Endothelial cell of umbilical vein (primary cell): ENCODE data around the gene ANO1.

ENCODE experiments used
- CTCF ChIP-seq, 2 donors: IDR thresholded peaks; 1 replicate in 1 of 2; 2 replicates in 1 of 2; pipeline ENCODE4 v1.5.1; 2011; ENCODE audit warnings: low read length in 2 of 2, mild to moderate bottlenecking in 2 of 2, moderate library complexity in 2 of 2, control low read depth in 1 of 2, inconsistent platforms in 1 of 2, low read depth in 1 of 2; ENCODE audit not compliant: insufficient read depth in 1 of 2; ENCODE audit errors: extremely low read depth in 1 of 2
- JUN ChIP-seq: IDR thresholded peaks from 2 replicates; pipeline ENCODE4 v1.6.1; 2011; ENCODE audit warnings: borderline replicate concordance, low read depth; ENCODE audit not compliant: insufficient read length, insufficient read depth
- MAX ChIP-seq: IDR thresholded peaks from 2 replicates; pipeline ENCODE4 v1.6.1; 2011; ENCODE audit not compliant: insufficient read depth, insufficient read length
- MYC ChIP-seq: IDR thresholded peaks from one replicate; pipeline ENCODE4 v1.6.1; 2011; ENCODE audit warnings: mild to moderate bottlenecking, low read depth, low read length
- POLR2A ChIP-seq: IDR thresholded peaks from 2 replicates; pipeline ENCODE4 v1.6.1; 2012; ENCODE audit warnings: low read depth, mild to moderate bottlenecking, control low read depth, low read length
- POLR2AphosphoS5 ChIP-seq: IDR thresholded peaks from 2 replicates; pipeline ENCODE4 v1.6.1; 2012; ENCODE audit warnings: low read depth, mild to moderate bottlenecking, control low read depth, low read length, moderate library complexity; ENCODE audit not compliant: insufficient read depth

- no peak for TF ChIP-seq POLR2AphosphoS5
- no peak for TF ChIP-seq CTCF (IDR thresholded peaks at IDR 0.05; ENCODE audit: extremely low read depth in 1 of 2, insufficient read depth in 1 of 2, low read depth in 1 of 2, low read length in 2 of 2)
- TF ChIP-seq POLR2A: no peak
- no peak for TF ChIP-seq MYC
- TF ChIP-seq MAX: no peak
- no peak for TF ChIP-seq JUN
These were observed 153.0 kb downstream of the ANO1 start for GRCh38 chr11:70230840-70231710.
